Measurements from ENCODE around the gene PSMB3. TPM values are rescaled to one million over a fixed set of nuclear protein-coding genes. Genes with fewer than 3 reads are reported as not detected.

The PSMB3 gene
- total RNA-seq, 1 donor from 2014 or later, result 154 TPM

Small RNA genes lying within 50 kb of the gene (microRNA-seq; reads per million reads assigned to microRNA genes)
- not detected for gene MIR4726

Other genes starting within 250 kb of the PSMB3 start
- 2.3 TPM for gene SRCIN1, start 146.8 kb upstream of the PSMB3 start, total RNA-seq
- 0.46 TPM for gene EPOP, start 77.8 kb upstream of the PSMB3 start, total RNA-seq
- 71.9 TPM for gene MLLT6, start 47.5 kb upstream of the PSMB3 start, total RNA-seq
- gene CISD3, start 22.4 kb upstream of the PSMB3 start, total RNA-seq, result 82.5 TPM
- gene PCGF2, start 4.4 kb upstream of the PSMB3 start, total RNA-seq, result 22.2 TPM
- 41.9 TPM for gene PIP4K2B, start 46.8 kb downstream of the PSMB3 start, total RNA-seq
- gene CWC25, start 72.6 kb downstream of the PSMB3 start, total RNA-seq, result 7.6 TPM
- 767 TPM for gene RPL23, start 101.0 kb downstream of the PSMB3 start, total RNA-seq
- 31.7 TPM for gene LASP1, start 117.3 kb downstream of the PSMB3 start, total RNA-seq
- gene FBXO47, start 214.7 kb downstream of the PSMB3 start, total RNA-seq, result not detected